ENCODE data around the gene LRMDA. TPM values are rescaled to one million over a fixed set of nuclear protein-coding genes. Genes with fewer than 3 reads are reported as not detected.

Gene LRMDA
- total and polyA plus RNA-seq, 2 of the 4 experiments (the other 2 are of a cell fraction): 0.07 TPM; not detected in 1

- 78% methylated on average over 5 of the region's 6 CpGs; no CpG with 5 or more reads in 1 of the 2 experiments for WGBS, 2 experiments (ENCODE audit: extremely low coverage in 2 of 2, insufficient read length in 1 of 2)
- no peak for DNase-seq
- H3K4me3 ChIP-seq (ENCODE audit: insufficient read depth, low read depth, low read length): no peak overlapping the region
- H3K14ac ChIP-seq (replicated peaks; ENCODE audit: low read depth, low read length): no peak overlapping the region
- no peak overlapping the region for H2BK20ac ChIP-seq (ENCODE audit: low read depth, low read length)
- no peaks in the 10 kb centered on the region for H3K4me1 ChIP-seq (ENCODE audit: control insufficient read depth, insufficient read depth, low read length)
- H3K79me1 ChIP-seq (ENCODE audit: low read depth in 1 of 2, low read length in 2 of 2): no peaks in the 10 kb centered on the region
- no peak overlapping the region for H4K5ac ChIP-seq (ENCODE audit: low read depth, low read length)
- no peak overlapping the region for H4K91ac ChIP-seq (ENCODE audit: insufficient read depth, low read depth, low read length)
- intact Hi-C loops (cut with micrococcal nuclease): no loop called here
- H3K56ac ChIP-seq (ENCODE audit: extremely low read depth, insufficient read depth, low read length): no peak overlapping the region
- H3K4ac ChIP-seq (ENCODE audit: low read depth, low read length): no peak overlapping the region
- H3K27me3 ChIP-seq (ENCODE audit: control insufficient read depth, insufficient read depth, low read length): peaks cover 5% of the 10 kb centered on the region
- H4K20me1 ChIP-seq (ENCODE audit: insufficient read depth, low read length): no peaks in the 10 kb centered on the region
- no TSS peak for BruUV-seq (replicated peaks)
- H3K27ac ChIP-seq (ENCODE audit: insufficient read depth, low read length): no peak overlapping the region
- no peak overlapping the region for H2AFZ ChIP-seq (replicated peaks; ENCODE audit: low read length, poor library complexity)
- H3K4me2 ChIP-seq (ENCODE audit: low read depth, low read length): no peak overlapping the region
- ChIA-PET POLR2A (ENCODE audit: unreplicated experiment) (no interaction called here), CTCF (no interaction called here)
- dilution Hi-C loops (cut with HindIII; ENCODE audit: low sequenced_read_pairs, unreplicated experiment): no loop called here
- in situ Hi-C loops (cut with MboI; ENCODE audit: low sequenced_read_pairs): no loop called here
- H2AK5ac ChIP-seq (ENCODE audit: low read depth, low read length): no peak overlapping the region
- no peak overlapping the region for H2BK15ac ChIP-seq (ENCODE audit: low read depth, low read length)
- H2BK5ac ChIP-seq (ENCODE audit: low read depth, low read length, poor library complexity, severe bottlenecking): no peak overlapping the region
- no peak overlapping the region for H3K9ac ChIP-seq (ENCODE audit: low read depth, low read length)
- H3K9me1 ChIP-seq (ENCODE audit: insufficient read depth, low read length): no peaks in the 10 kb centered on the region
- no peak overlapping the region for H2BK120ac ChIP-seq (ENCODE audit: low read depth, low read length)
- H3K9me3 ChIP-seq (ENCODE audit: control insufficient read depth, insufficient read depth, low read length): no peaks in the 10 kb centered on the region
- H2AK9ac ChIP-seq (replicated peaks; ENCODE audit: low read depth, low read length, poor library complexity): no peak overlapping the region
- no peak overlapping the region for H3K23ac ChIP-seq (ENCODE audit: low read depth, low read length)
- no peak overlapping the region for H3K18ac ChIP-seq (ENCODE audit: low read depth, low read length)
- ATAC-seq (ENCODE audit: low read depth): no peak
- H4K8ac ChIP-seq (ENCODE audit: low read depth in 2 of 2, low read length in 2 of 2): no peak overlapping the region
- no peak for TF ChIP-seq MXI1 (IDR thresholded peaks at IDR 0.05; ENCODE audit: borderline replicate concordance, low read depth, low read length)
- TF ChIP-seq ELK1 (IDR thresholded peaks at IDR 0.05; ENCODE audit: borderline replicate concordance, low read depth, low read length): no peak
- TF ChIP-seq RAD21 (IDR thresholded peaks at IDR 0.05; ENCODE audit: low read length): no peak
- TF ChIP-seq SMC3 (IDR thresholded peaks at IDR 0.05; ENCODE audit: low read depth, low read length): no peak
- TF ChIP-seq MAZ (IDR thresholded peaks at IDR 0.05; ENCODE audit: borderline replicate concordance, low read depth, low read length): no peak
- no peak for TF ChIP-seq POLR2A (IDR thresholded peaks at IDR 0.05; ENCODE audit: low read depth, low read length)
- TF ChIP-seq FOS (IDR thresholded peaks at IDR 0.05; ENCODE audit: low read depth, low read length): no peak
- no peak for TF ChIP-seq USF2 (IDR thresholded peaks at IDR 0.05; ENCODE audit: low read depth, low read length)
- no peak for TF ChIP-seq NFE2L2 (IDR thresholded peaks at IDR 0.05; ENCODE audit: low read depth, low read length)
- TF ChIP-seq BHLHE40 (IDR thresholded peaks at IDR 0.05; ENCODE audit: low read depth, low read length): no peak
- TF ChIP-seq MAFK (IDR thresholded peaks at IDR 0.05; ENCODE audit: low read depth, low read length): no peak
- no peaks in the 10 kb centered on the region for H3K36me3 ChIP-seq (ENCODE audit: control insufficient read depth, insufficient read depth, low read length)
These were observed 227.5 kb downstream of the LRMDA start for GRCh38 chr10:75658915-75659314.

All from IMR-90 (cell line).